Umbilical cord (tissue), 2 donors: ENCODE measurements around the gene STRIP1. TPM values are rescaled to one million over a fixed set of nuclear protein-coding genes. Genes with fewer than 3 reads are reported as not detected.

ENCODE experiments used
- DNase-seq: peaks from one replicate; pipeline ENCODE4 v3.0.0-alpha.2; 2015; ENCODE audit warnings: low spot score
- total RNA-seq: library from RNA; depleted of rRNA; stranded (reverse); fragments of >200 nt; gene quantifications from one replicate; pipeline ENCODE4 v1.2.3, GENCODE V29; 2014; ENCODE audit warnings: low replicate concordance; ENCODE audit not compliant: insufficient read depth

Gene STRIP1
- total RNA-seq, 1 donor from 2014 or later: 42.6 TPM

DNA sequence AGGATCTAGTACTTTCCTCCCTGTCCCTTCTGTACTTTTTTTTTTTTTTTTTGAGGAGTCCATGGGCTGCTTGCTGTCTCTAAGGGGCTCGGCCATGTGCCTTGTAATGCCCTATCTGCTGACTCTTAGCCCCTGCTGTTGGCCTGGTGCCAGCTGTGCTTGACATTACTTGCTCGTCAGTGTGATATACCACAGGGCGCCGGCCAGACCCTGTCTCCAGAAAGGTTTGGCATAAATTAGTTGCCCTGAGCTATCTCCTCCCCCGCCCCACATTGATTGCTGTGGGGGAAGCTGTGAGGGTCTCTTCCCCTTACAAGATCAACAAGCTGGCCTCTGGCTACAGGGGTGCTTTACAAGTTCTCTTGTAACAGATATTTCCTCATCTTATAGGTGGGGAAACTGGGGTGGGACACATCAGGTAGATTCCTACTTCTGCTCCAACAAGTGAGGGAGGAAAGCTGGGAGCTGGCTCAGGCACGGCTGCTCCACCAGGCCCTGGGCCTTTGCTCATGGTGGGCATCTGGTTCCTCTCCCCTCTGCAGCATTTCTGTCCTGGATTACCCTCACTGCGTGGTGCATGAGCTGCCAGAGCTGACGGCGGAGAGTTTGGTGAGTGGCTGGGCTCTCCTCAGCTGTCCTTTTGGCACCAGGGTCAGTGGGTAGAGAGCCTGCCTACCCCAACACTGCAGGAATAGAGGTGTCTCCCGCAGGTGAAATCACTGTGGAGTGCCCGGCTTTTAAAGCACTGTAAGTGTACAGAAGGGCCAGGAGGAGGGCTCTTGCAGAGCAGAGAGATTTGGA, 15.6 kb downstream of the STRIP1 start:
- no peak for DNase-seq

DNA sequence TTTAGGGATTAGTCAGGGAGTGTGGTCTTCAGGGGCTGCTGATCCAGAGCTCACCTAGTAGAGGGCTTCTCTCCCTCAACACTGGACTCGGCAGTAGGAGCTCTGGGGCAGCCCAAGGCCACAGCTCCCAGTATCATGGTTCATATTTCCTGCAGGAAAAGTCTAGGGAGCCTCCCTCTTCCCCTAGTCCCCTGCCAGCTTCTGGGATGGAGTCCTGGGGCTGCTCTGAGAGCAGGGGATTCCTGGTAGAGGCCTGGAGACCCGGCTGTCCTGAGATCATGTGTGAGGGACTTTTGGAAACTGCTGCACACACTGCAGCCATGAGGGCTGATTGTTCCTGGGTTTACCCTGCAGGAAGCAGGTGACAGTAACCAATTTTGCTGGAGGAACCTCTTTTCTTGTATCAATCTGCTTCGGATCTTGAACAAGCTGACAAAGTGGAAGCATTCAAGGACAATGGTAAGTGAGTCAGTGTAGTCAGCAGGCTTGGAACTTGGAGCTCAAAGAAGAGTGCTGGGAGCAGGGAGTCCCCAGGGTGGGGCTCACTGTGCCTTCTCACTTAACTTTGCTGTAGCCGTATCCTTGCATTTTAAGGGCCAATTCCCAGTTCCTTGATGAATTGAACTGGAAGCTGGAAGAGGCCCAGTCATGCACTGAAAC, 16.3 kb downstream of the STRIP1 start:
- no peak for DNase-seq

DNA sequence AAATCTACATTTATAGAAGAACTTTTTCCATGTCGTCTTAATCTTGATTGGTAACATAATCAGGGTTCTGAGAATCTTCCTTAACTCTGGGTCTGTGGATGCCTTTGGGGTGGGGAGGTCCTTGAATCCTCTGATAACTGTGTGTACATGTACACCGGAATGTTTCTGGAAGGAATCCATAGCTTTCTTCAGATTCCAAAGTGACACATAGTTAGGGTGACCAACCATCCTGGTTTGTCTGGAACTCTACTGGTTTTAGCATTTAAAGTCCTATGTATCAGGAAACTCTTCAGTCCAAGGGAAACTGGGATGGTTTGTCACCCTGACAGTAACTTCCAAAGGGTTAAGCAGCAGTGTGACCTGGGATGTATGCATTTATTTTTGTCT, 16.8 kb downstream of the STRIP1 start:
- no peak for DNase-seq

DNA sequence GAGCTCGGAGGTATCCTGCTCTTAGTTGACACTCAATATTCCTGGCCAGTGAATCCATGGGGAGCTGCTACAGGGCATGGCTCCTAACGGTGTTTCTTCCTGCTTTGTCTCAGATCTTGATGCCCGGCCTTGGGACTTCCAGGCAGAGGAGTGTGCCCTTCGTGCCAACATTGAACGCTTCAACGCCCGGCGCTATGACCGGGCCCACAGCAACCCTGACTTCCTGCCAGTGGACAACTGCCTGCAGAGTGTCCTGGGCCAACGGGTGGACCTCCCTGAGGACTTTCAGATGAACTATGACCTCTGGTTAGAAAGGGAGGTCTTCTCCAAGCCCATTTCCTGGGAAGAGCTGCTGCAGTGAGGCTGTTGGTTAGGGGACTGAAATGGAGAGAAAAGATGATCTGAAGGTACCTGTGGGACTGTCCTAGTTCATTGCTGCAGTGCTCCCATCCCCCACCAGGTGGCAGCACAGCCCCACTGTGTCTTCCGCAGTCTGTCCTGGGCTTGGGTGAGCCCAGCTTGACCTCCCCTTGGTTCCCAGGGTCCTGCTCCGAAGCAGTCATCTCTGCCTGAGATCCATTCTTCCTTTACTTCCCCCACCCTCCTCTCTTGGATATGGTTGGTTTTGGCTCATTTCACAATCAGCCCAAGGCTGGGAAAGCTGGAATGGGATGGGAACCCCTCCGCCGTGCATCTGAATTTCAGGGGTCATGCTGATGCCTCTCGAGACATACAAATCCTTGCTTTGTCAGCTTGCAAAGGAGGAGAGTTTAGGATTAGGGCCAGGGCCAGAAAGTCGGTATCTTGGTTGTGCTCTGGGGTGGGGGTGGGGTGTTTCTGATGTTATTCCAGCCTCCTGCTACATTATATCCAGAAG, 19.4 kb downstream of the STRIP1 start:
- peak; percentile 57 for DNase-seq

DNA sequence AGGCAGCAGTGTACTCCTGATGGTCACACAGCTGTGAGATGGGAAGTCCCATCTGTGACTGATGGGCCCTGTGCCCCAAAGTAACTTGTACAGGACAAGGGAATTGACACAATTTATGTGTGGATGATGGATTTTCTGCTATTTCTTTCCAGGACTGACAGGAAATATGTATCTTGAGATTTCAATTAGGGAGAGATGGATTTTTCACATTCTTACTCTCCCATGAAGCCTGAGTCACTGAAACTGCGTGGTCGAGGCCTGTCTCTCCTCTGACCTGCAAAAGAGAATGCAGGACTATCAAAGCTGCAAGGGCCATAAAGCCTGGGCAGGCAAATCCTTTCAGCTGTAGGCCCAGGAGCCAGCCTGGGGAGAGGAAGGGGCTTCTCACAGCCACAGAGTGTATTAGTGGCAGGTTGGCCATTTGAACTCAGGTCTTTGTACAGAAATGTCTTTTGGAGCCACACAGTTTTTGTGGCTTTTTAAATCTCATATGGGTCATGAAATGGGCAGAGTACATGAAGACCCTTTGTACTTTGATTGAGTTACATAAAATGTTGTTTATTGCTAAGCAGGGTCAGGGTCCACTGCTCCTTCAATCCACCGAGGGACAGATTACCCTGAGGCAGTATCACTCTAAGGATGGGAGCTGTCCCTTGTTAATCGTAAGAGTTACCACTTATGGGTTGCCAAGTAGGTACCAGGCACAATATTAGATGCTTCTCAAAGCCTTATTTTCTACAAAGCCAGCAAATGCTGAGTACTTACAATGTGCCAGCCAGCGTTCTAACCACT, 21.3 kb downstream of the STRIP1 start:
- DNase-seq: no peak

DNA sequence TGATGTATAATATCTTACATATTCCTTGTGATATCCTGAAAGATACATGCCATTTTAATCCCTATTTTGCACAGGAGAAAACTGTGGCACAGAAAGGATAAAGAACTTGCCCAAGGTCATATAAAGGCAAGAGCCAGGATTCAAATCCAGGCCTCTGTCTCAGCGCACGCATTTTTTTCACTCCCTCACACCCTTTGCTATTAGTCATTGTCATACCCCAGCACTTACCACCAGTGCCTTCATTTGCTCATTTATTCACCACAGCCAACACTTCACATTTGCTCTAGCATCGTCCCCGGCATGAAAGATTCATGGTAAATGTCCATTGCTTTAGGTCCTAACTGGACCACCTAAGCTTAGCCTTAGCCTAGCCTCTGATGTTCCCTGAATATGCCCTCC, 21.9 kb downstream of the STRIP1 start:
- DNase-seq: no peak

DNA sequence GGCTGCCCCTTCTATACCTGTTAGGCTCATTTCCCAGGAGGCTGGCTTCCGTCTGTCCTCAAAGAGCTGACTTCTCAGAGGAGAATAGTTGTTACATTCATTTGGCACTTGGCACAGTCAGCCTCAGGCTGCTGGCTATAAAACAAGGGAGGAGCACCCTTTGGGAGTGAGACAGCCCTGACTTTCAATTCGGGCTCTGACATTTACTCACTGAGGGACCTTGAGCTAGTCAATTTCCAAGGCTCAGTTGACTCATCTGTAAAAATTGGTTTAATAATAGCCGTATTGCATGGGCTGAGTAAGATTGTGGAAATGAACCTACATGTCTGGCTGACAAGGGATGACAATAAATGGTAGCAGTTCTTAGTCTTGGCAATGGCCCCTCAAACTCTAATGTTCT, 22.4 kb downstream of the STRIP1 start:
- DNase-seq: no peak

- no peak for DNase-seq
Measured at GRCh38 chr1:110057963-110058518, 23.6 kb downstream of the STRIP1 start.

- no peak for DNase-seq
Measured at GRCh38 chr1:110058591-110058990, 24.2 kb downstream of the STRIP1 start.

GRCh38 chr1:110059133-110059863, 24.9 kb downstream of the STRIP1 start:
- DNase-seq: peak; percentile 86

- DNase-seq: no peak
Measured at GRCh38 chr1:110060034-110060661, 25.7 kb downstream of the STRIP1 start.

GRCh38 chr1:110060662-110061060, 26.2 kb downstream of the STRIP1 start:
- no peak for DNase-seq

DNA sequence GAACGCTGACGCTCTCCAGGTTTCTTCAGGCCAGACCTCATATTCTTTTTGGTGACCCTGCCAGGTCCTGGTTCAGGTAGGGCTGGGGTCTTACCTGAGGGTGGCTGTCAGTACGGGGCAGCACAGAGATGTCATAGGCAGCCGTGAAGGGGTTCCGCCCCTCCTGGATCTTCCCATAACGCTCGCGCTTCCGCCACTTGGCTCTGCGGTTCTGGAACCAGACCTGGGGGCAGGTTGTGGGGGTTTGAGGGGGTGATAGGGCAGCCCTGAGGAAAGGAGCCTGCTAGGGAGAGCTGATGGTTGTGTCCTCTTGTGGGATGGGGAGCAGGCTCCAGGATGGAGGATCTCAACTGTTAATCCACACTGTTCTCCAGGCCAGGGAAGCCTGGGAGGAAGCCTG, 26.9 kb downstream of the STRIP1 start:
- no peak for DNase-seq

DNA sequence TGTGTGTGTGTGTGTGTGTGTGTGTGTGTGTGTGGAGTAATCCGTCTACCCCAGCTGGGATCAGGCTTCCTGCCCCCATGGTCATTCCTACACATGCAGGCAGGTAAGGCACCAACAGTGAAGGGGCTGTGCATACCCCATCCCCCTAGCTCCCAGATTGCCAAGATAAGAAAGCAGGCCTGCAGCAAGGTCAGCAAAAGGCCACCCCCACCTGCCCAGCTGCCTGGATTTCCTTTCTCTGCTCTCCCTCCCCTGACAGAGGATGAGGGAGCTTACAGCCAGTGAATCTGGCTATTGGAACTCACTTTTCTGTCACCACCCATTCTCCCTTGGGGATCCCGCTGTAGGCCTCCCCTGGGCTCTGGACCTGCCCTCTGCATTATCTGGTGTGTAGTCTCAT, 28.2 kb downstream of the STRIP1 start:
- DNase-seq: no peak

DNA sequence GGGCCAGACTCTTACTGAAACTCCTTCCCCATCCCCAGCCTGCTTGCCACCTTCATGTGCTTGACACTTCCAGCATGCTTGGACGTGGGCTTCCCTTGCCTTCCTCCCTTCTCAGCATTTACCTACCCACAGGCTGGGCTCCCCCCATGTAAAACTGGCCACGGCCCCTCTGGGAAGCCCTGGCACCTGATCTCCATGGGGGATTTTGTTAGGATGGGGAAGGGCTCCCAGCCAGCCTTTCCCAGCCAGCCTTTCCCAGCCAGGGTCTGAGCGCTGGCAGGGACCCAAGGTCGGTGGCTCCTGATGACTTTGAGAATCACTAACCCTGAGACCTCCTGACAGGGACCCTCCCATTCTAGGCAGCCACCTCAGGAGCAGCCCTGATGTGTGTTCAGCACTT, 29.4 kb downstream of the STRIP1 start:
- no peak for DNase-seq

DNA sequence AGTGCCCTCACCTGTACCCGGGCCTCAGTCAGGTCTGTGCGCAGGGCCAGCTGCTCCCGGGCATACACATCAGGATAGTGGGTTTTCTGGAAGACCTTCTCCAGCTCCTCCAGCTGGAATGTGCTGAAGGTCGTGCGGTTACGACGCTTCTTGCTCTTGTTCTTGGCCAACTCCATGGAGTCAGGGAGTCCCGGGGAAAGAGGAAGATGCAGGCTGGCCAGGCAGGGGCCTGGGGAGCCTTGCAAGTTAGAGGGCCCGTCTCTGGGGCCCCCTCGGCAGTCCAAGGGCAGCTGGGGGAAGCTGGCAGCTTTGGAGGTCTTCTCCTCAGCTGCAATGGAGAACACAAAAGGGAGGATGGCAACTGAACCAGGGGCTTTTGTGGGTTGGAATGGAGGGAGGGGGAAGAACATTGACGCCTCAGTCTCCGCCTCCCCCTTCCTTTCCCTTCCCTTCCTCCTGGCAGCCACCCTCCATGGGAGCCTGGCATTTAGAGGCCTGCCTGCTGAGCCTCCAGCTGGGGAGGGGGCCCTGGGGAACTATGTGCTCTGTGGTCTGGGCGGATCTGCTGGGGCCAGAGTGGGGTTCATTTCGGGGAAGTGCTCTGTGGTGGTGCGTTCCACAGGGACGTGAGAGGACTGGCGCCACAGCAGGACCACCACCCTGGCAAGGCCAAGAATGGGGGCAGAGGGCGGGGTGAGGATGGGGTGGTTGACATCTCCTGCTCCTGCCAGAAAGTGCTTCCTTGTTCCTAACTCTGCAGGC, 30.3 kb downstream of the STRIP1 start:
- no peak for DNase-seq

DNA sequence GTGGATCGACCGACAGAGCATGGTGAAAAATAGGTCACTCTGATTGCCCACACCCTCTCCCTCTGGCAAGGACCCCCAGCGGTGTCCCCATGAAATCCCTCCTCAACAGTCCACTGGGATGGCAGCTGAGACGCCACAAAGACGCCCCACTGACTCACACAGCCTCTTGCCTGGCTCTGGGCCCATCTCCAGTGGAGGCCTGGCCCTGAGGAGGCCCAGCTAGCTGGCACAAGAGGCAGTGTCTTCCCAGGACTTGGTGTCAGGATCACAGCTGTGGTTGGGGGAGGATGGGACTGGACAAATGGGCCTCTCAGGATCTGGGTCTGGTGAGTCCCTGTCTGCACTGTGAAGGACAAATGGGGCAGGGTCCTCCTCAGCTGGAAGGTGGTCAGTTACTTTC, 31.4 kb downstream of the STRIP1 start:
- no peak for DNase-seq

DNA sequence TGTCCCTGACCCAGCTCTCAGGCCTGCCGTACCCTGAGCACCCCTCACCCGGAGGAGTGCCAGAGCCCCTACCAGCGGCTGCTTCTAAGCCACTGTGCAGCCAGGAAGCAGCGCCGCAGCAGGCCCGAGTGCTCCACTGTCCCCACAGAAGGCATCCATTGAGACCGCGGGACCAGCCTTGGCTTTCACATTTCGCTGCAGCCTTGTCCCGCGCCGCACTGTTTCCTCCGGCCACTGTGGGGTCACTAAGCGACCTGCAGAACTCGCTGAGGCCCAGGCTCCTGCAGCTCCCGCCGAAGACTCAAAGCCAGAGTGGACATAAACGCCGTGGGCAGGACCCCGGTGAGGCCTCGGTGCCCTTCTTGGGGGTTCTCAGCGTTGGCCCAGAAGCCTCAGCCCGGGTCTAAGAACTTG, 33.1 kb downstream of the STRIP1 start:
- DNase-seq: no peak
